ENCODE measurements around the gene FRMPD3.

The FRMPD3 gene

DNA sequence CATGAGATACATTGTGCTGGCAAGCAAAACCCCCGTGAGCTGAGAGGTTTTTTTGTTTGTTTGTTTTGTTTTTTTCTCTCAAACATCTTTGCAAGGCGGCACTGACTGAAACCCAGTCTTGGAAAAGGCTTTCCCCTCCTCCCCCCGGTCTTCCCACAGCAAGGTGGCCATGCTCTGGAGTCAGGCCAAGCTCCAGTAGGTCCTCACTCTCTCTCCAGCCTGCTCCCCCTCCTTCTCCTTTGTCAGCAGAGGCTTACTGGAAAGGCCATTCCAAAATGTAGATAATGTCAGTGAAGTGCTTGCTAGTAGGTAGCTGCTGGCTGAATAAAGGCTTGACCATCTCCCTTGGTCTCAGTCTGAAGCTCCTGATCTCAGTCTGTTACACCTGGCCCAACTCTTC lies 32.6 kb downstream of the FRMPD3 start:
- H3K4me1 ChIP-seq (ENCODE audit: control insufficient read depth, insufficient read depth, low read length), result 0 out of 2 replicates have a peak, but pooled peaks cover 3% of the 10 kb centered on the region
- no peak overlapping the region for H3K27ac ChIP-seq (ENCODE audit: extremely low read depth, low read depth, low read length)
- no peak for TF ChIP-seq ZNF548 (tag by site-specific recombination; IDR thresholded peaks at IDR 0.05)
- no peak for TF ChIP-seq ZNF473 (tag by site-specific recombination; IDR thresholded peaks at IDR 0.05)
- TF ChIP-seq GLIS1 (tag by site-specific recombination; IDR thresholded peaks at IDR 0.05), result peak; percentile 89
- TF ChIP-seq ZNF175 (tag by site-specific recombination; IDR thresholded peaks at IDR 0.05), result no peak
- TF ChIP-seq, protein P1, sequence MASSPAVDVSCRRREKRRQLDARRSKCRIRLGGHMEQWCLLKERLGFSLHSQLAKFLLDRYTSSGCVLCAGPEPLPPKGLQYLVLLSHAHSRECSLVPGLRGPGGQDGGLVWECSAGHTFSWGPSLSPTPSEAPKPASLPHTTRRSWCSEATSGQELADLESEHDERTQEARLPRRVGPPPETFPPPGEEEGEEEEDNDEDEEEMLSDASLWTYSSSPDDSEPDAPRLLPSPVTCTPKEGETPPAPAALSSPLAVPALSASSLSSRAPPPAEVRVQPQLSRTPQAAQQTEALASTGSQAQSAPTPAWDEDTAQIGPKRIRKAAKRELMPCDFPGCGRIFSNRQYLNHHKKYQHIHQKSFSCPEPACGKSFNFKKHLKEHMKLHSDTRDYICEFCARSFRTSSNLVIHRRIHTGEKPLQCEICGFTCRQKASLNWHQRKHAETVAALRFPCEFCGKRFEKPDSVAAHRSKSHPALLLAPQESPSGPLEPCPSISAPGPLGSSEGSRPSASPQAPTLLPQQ (tag by site-specific recombination; IDR thresholded peaks at IDR 0.05), result no peak
- no peak for TF ChIP-seq KLF9 (tag by site-specific recombination; IDR thresholded peaks at IDR 0.05; ENCODE audit: low read depth)
- H3K36me3 ChIP-seq (ENCODE audit: control insufficient read depth in 2 of 2, insufficient read depth in 1 of 2, low read length in 2 of 2), result no peaks in the 10 kb centered on the region
- H3K4me3 ChIP-seq (ENCODE audit: low read depth, low read length), result no peak overlapping the region
- CTCF ChIA-PET, result interaction anchor here (0.7 to 1.2 kb wide), 3 partner anchors 24 to 518 kb away, joined by 3 to 4 read pairs (median 3); no protein-coding TSS in a partner anchor
- no peaks in the 10 kb centered on the region for H3K9me3 ChIP-seq (ENCODE audit: control insufficient read depth, insufficient read depth, low read depth, low read length)
- POLR2A ChIA-PET, result no interaction called here

DNA sequence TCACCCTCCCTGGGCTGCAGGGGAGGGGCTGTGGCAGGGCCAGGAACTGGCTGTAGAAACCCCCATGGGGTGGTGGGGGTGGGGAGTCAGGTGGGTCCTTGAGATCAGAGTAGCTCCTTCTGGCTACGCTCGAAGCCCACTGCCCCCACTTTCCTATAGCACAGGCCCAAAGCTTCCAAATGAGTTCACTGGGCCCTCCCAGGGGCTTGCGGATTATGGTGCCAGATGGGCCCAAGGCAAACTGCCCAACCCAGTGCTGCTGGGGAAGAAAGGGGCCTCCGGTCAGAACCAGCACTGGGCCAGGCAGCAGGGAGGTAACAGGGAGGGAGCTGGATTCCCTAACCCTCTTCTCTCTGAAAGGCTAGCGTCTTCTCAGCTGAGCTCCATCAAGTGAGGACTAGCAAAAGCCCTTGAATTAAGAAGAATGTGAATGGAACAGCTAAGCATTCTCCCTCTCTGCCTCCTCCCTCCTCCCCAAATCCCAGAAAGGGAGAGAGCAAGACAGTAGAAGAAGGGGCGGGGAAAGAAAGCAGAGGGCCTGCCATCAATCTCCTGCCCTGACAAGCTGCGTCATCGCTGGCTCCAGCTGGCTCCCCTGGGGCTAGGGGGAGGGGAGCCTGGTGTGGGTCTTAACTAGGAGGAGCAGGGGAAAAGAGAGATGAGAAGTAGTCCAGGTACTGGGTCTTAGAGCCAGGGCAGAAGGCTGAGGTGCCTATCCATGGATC lies 34.7 kb downstream of the FRMPD3 start:
- H3K9me3 ChIP-seq (ENCODE audit: control insufficient read depth, insufficient read depth, low read depth, low read length), result no peaks in the 10 kb centered on the region
- no peak overlapping the region for H3K4me3 ChIP-seq (ENCODE audit: low read depth, low read length)
- H3K27ac ChIP-seq (ENCODE audit: extremely low read depth, low read depth, low read length), result no peak overlapping the region
- H3K36me3 ChIP-seq (ENCODE audit: control insufficient read depth in 2 of 2, insufficient read depth in 1 of 2, low read length in 2 of 2), result no peaks in the 10 kb centered on the region
- 0 out of 2 replicates have a peak, but pooled peaks cover 3% of the 10 kb centered on the region for H3K4me1 ChIP-seq (ENCODE audit: control insufficient read depth, insufficient read depth, low read length)
- ChIA-PET POLR2A (no interaction called here), CTCF (interaction anchor here (0.7 kb wide), 1 partner anchor 502 kb away, joined by 3 read pairs; no protein-coding TSS in a partner anchor)
- TF ChIP-seq ZSCAN23 (tag by site-specific recombination; IDR thresholded peaks at IDR 0.05), result no peak
- TF ChIP-seq, protein P2, sequence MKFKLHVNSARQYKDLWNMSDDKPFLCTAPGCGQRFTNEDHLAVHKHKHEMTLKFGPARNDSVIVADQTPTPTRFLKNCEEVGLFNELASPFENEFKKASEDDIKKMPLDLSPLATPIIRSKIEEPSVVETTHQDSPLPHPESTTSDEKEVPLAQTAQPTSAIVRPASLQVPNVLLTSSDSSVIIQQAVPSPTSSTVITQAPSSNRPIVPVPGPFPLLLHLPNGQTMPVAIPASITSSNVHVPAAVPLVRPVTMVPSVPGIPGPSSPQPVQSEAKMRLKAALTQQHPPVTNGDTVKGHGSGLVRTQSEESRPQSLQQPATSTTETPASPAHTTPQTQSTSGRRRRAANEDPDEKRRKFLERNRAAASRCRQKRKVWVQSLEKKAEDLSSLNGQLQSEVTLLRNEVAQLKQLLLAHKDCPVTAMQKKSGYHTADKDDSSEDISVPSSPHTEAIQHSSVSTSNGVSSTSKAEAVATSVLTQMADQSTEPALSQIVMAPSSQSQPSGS (tag by site-specific recombination; IDR thresholded peaks at IDR 0.05; ENCODE audit: low read depth), result 0 out of 2 replicates have a peak, but pooled peaks have one; percentile 41
- peak; percentile 97 for TF ChIP-seq ZNF629 (tag by site-specific recombination; IDR thresholded peaks at IDR 0.05)
- no peak for TF ChIP-seq FEZF1 (tag by site-specific recombination; IDR thresholded peaks at IDR 0.05)
- no peak for TF ChIP-seq ZNF777 (tag by site-specific recombination; IDR thresholded peaks at IDR 0.05; ENCODE audit: borderline replicate concordance)
- TF ChIP-seq GLIS1 (tag by site-specific recombination; IDR thresholded peaks at IDR 0.05), result peak; percentile 94
- no peak for TF ChIP-seq ZNF791 (tag by site-specific recombination; IDR thresholded peaks at IDR 0.05)
- TF ChIP-seq, protein P3, sequence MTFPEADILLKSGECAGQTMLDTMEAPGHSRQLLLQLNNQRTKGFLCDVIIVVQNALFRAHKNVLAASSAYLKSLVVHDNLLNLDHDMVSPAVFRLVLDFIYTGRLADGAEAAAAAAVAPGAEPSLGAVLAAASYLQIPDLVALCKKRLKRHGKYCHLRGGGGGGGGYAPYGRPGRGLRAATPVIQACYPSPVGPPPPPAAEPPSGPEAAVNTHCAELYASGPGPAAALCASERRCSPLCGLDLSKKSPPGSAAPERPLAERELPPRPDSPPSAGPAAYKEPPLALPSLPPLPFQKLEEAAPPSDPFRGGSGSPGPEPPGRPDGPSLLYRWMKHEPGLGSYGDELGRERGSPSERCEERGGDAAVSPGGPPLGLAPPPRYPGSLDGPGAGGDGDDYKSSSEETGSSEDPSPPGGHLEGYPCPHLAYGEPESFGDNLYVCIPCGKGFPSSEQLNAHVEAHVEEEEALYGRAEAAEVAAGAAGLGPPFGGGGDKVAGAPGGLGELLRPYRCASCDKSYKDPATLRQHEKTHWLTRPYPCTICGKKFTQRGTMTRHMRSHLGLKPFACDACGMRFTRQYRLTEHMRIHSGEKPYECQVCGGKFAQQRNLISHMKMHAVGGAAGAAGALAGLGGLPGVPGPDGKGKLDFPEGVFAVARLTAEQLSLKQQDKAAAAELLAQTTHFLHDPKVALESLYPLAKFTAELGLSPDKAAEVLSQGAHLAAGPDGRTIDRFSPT (tag by site-specific recombination; IDR thresholded peaks at IDR 0.05), result peak; percentile 48; the same call in 1 of the 2 replicates
- peak; percentile 94 for TF ChIP-seq ZBTB21 (tag by site-specific recombination; IDR thresholded peaks at IDR 0.05)
- TF ChIP-seq ZNF843 (tag by site-specific recombination; IDR thresholded peaks at IDR 0.05), result 0 out of 2 replicates have a peak, but pooled peaks have one; percentile 41
- TF ChIP-seq ZNF132 (tag by site-specific recombination; IDR thresholded peaks at IDR 0.05; ENCODE audit: borderline replicate concordance), result no peak
- TF ChIP-seq ZIC2 (tag by site-specific recombination; IDR thresholded peaks at IDR 0.05), result peak; percentile 73
- TF ChIP-seq, protein P4, sequence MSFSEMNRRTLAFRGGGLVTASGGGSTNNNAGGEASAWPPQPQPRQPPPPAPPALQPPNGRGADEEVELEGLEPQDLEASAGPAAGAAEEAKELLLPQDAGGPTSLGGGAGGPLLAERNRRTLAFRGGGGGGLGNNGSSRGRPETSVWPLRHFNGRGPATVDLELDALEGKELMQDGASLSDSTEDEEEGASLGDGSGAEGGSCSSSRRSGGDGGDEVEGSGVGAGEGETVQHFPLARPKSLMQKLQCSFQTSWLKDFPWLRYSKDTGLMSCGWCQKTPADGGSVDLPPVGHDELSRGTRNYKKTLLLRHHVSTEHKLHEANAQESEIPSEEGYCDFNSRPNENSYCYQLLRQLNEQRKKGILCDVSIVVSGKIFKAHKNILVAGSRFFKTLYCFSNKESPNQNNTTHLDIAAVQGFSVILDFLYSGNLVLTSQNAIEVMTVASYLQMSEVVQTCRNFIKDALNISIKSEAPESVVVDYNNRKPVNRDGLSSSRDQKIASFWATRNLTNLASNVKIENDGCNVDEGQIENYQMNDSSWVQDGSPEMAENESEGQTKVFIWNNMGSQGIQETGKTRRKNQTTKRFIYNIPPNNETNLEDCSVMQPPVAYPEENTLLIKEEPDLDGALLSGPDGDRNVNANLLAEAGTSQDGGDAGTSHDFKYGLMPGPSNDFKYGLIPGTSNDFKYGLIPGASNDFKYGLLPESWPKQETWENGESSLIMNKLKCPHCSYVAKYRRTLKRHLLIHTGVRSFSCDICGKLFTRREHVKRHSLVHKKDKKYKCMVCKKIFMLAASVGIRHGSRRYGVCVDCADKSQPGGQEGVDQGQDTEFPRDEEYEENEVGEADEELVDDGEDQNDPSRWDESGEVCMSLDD (tag by site-specific recombination; IDR thresholded peaks at IDR 0.05), result no peak
- TF ChIP-seq ZNF600 (tag by site-specific recombination; IDR thresholded peaks at IDR 0.05), result no peak
- TF ChIP-seq ZNF184 (tag by site-specific recombination; IDR thresholded peaks at IDR 0.05), result peak; percentile 50; the same call in 1 of the 2 replicates
- peak; percentile 93 for TF ChIP-seq ZNF341 (tag by site-specific recombination; IDR thresholded peaks at IDR 0.05; ENCODE audit: low read depth)
- TF ChIP-seq KLF16 (tag by site-specific recombination; IDR thresholded peaks at IDR 0.05), result peak; percentile 41; the same call in 1 of the 2 replicates
- no peak for TF ChIP-seq ZNF121 (tag by site-specific recombination; IDR thresholded peaks at IDR 0.05)
- TF ChIP-seq WT1 (tag by site-specific recombination; IDR thresholded peaks at IDR 0.05), result peak; percentile 74
- peak; percentile 62 for TF ChIP-seq GLIS2 (tag by site-specific recombination; IDR thresholded peaks at IDR 0.05)
- no peak for TF ChIP-seq ZNF221 (tag by site-specific recombination; IDR thresholded peaks at IDR 0.05; ENCODE audit: borderline replicate concordance)
- TF ChIP-seq ZNF473 (tag by site-specific recombination; IDR thresholded peaks at IDR 0.05), result no peak
